Endothelial cell (in vitro differentiated cells): ENCODE data around the gene RBM39. TPM values are rescaled to one million over a fixed set of nuclear protein-coding genes. Genes with fewer than 3 reads are reported as not detected.
"Not testable (repeated sequence)": the region's sequence is repeated elsewhere in the genome, so short reads cannot be mapped to it uniquely, and the experiment has no call there.

ENCODE experiments used
- DNase-seq: peaks from one replicate; pipeline ENCODE4 v3.0.0; 2021; ENCODE audit warnings: low spot score
- H3K27ac Mint-ChIP-seq: one replicate; pipeline ENCODE4 v1.8.0; 2021; ENCODE audit warnings: mixed read lengths, inconsistent platforms; ENCODE audit not compliant: unreplicated experiment
- H3K27me3 Mint-ChIP-seq: one replicate; pipeline ENCODE4 v1.8.0; 2021; ENCODE audit warnings: mild to moderate bottlenecking, moderate library complexity, mixed read lengths, inconsistent platforms; ENCODE audit not compliant: unreplicated experiment
- H3K36me3 Mint-ChIP-seq: one replicate; pipeline ENCODE4 v1.8.0; 2021; ENCODE audit warnings: mild to moderate bottlenecking, low read depth, mixed read lengths, inconsistent platforms; ENCODE audit not compliant: unreplicated experiment
- H3K4me1 Mint-ChIP-seq: one replicate; pipeline ENCODE4 v1.8.0; 2021; ENCODE audit warnings: mild to moderate bottlenecking, mixed read lengths, inconsistent platforms; ENCODE audit not compliant: unreplicated experiment
- H3K4me3 Mint-ChIP-seq: one replicate; pipeline ENCODE4 v1.8.0; 2021; ENCODE audit warnings: mild to moderate bottlenecking, mixed read lengths, inconsistent platforms; ENCODE audit not compliant: unreplicated experiment
- H3K9me3 Mint-ChIP-seq: one replicate; pipeline ENCODE4 v1.8.0; 2021; ENCODE audit warnings: mixed read lengths, inconsistent platforms; ENCODE audit not compliant: unreplicated experiment
- CTCF ChIP-seq: fragments of 200-600 bp; sonication (generic); IDR thresholded peaks from one replicate; pipeline ENCODE4 v1.5.0; 2021; ENCODE audit warnings: antibody characterized with exemption; ENCODE audit not compliant: unreplicated experiment
- total RNA-seq: library from RNA; stranded (reverse); fragmentation: NEBNext Ultra II Directional; extraction: Animal tissue kit (Norgen Biotek cat#: 25700); gene quantifications from one replicate; pipeline ENCODE4 v1.2.1, GENCODE V29; 2021; ENCODE audit not compliant: unreplicated experiment

RBM39 gene
- total RNA-seq, 1 donor from 2014 or later = 308 TPM

- Mint-ChIP-seq H3K9me3 (no peaks in the 10 kb centered on the region), H3K27ac (no peak overlapping the region), H3K27me3 (peaks cover 10% of the 10 kb centered on the region), H3K4me1 (peaks cover 30% of the 10 kb centered on the region), H3K36me3 (peaks cover 10% of the 10 kb centered on the region), H3K4me3 (no peak overlapping the region)
- no peak for TF ChIP-seq CTCF
- DNase-seq = no peak
Measured at GRCh38 chr20:35695978-35696377, 46.1 kb downstream of the RBM39 start.

- Mint-ChIP-seq H3K4me3 (no peak overlapping the region), H3K27ac (no peak overlapping the region), H3K27me3 (peaks cover 10% of the 10 kb centered on the region), H3K9me3 (no peaks in the 10 kb centered on the region), H3K36me3 (peaks cover 15% of the 10 kb centered on the region), H3K4me1 (peaks cover 25% of the 10 kb centered on the region)
- TF ChIP-seq CTCF = no peak
- DNase-seq = no peak
Measured at GRCh38 chr20:35695245-35695749, 46.8 kb downstream of the RBM39 start.

GRCh38 chr20:35690265-35690664, 51.8 kb downstream of the RBM39 start:
- no peaks in the 10 kb centered on the region for H3K9me3 Mint-ChIP-seq
- no peak for DNase-seq
- H3K4me3 Mint-ChIP-seq = no peak overlapping the region
- H3K27ac Mint-ChIP-seq = no peak overlapping the region
- H3K4me1 Mint-ChIP-seq = no peaks in the 10 kb centered on the region
- no peaks in the 10 kb centered on the region for H3K27me3 Mint-ChIP-seq
- no peak for TF ChIP-seq CTCF
- H3K36me3 Mint-ChIP-seq = peaks cover 33% of the 10 kb centered on the region

GRCh38 chr20:35686872-35687271, 55.2 kb downstream of the RBM39 start:
- not testable (repeated sequence) for H3K9me3 Mint-ChIP-seq, H3K27me3 Mint-ChIP-seq, H3K4me3 Mint-ChIP-seq, DNase-seq, H3K4me1 Mint-ChIP-seq, H3K27ac Mint-ChIP-seq
- TF ChIP-seq CTCF = peak; percentile 16
- H3K36me3 Mint-ChIP-seq = peaks cover 33% of the 10 kb centered on the region

GRCh38 chr20:35685368-35685767, 56.7 kb downstream of the RBM39 start:
- DNase-seq, H3K9me3 Mint-ChIP-seq, H3K4me1 Mint-ChIP-seq, H3K4me3 Mint-ChIP-seq, H3K27me3 Mint-ChIP-seq, H3K27ac Mint-ChIP-seq: not testable (repeated sequence)
- peaks cover 29% of the 10 kb centered on the region for H3K36me3 Mint-ChIP-seq
